ENCODE data around the gene SPRED2.

The SPRED2 gene

DNA sequence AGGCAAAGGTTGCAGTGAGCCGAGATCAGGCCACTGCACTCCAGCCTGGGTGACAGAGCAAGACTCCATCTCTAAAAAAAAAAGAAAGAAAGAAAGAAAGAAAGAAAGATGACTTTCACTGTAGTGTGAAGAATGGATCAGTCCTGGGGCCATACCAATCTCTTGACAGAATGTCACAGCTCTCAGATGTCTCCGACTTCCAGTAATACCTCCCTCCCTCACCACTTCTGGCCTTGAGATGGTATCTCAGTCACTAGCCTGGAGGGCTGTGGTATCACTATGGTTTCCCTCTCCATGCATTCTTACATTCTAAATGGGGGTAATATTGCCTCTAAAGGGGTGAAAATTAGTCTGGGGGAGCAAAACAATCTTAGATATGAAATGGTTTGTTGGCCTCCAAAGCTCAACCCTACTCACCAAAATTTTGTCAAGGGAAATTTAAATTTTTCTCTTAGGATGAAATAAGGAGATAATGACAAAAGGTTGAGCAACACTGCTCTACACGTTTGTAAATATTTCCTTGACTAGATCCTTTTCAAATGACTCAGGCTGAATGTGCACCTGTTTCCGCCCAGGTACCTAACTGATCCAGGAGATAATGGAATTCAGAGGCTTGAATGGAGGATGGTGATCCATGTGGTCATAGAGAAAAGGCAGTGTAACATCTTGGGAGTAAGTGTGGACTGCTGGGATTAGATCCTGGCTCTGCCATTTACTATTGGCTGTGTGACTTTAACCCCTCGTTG is 19.9 kb upstream of the SPRED2 start:
- Histone ChIP-seq H4K20me1 (ENCODE audit: insufficient read depth, low read length) (no peaks in the 10 kb centered on the region), H3K79me2 (ENCODE audit: insufficient read depth, low read length) (no peaks in the 10 kb centered on the region), H3K4me2 (ENCODE audit: insufficient read depth, low read length) (no peak overlapping the region), H3K4me1 (ENCODE audit: insufficient read depth, low read length) (no peaks in the 10 kb centered on the region), H3K36me3 (ENCODE audit: insufficient read depth, low read length) (no peaks in the 10 kb centered on the region), H2AFZ (ENCODE audit: low read depth, low read length) (no peak overlapping the region), H3K9ac (ENCODE audit: low read depth, low read length) (no peak overlapping the region), H3K9me3 (ENCODE audit: insufficient read depth, low read length, severe bottlenecking) (no peaks in the 10 kb centered on the region), H3K27me3 (ENCODE audit: insufficient read depth, low read length, poor library complexity) (peaks cover 10% of the 10 kb centered on the region), H3K27ac (ENCODE audit: low read length) (no peak overlapping the region), H3K4me3 (ENCODE audit: low read depth in 1 of 2, low read length in 2 of 2) (no peak overlapping the region)
- ATAC-seq (ENCODE audit: insufficient read depth, low read depth) (no peak), DNase-seq (no peak)
- TF ChIP-seq, protein P1, sequence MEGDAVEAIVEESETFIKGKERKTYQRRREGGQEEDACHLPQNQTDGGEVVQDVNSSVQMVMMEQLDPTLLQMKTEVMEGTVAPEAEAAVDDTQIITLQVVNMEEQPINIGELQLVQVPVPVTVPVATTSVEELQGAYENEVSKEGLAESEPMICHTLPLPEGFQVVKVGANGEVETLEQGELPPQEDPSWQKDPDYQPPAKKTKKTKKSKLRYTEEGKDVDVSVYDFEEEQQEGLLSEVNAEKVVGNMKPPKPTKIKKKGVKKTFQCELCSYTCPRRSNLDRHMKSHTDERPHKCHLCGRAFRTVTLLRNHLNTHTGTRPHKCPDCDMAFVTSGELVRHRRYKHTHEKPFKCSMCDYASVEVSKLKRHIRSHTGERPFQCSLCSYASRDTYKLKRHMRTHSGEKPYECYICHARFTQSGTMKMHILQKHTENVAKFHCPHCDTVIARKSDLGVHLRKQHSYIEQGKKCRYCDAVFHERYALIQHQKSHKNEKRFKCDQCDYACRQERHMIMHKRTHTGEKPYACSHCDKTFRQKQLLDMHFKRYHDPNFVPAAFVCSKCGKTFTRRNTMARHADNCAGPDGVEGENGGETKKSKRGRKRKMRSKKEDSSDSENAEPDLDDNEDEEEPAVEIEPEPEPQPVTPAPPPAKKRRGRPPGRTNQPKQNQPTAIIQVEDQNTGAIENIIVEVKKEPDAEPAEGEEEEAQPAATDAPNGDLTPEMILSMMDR (IDR thresholded peaks at IDR 0.05; ENCODE audit: borderline replicate concordance, extremely low read depth, low read length, poor library complexity, severe bottlenecking) = no peak
- TF ChIP-seq EZH2 (IDR thresholded peaks at IDR 0.05; ENCODE audit: borderline replicate concordance, low read depth, low read length, severe bottlenecking) = no peak

DNA sequence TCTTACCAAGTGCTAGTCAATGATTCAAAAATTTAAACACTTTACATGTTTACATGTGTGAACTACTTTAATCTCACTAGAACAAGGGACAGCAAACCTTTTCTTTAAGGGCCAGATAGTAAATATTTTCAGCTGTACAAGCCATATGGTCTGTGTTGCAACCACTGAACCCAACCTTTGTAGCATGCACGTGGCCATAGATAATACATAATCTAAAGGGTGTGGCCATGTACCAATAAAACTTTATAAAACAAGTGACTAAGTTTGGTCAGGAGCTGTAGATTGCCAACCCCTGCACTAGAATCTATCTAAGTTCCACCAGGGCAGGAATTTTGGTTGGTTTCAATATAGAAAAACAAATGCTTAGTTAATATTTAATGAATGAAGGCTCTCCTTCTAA is 18.4 kb upstream of the SPRED2 start:
- Histone ChIP-seq H3K36me3 (ENCODE audit: insufficient read depth, low read length) (no peaks in the 10 kb centered on the region), H3K4me2 (ENCODE audit: insufficient read depth, low read length) (no peak overlapping the region), H2AFZ (ENCODE audit: low read depth, low read length) (no peak overlapping the region), H4K20me1 (ENCODE audit: insufficient read depth, low read length) (no peaks in the 10 kb centered on the region), H3K4me1 (ENCODE audit: insufficient read depth, low read length) (no peaks in the 10 kb centered on the region), H3K9me3 (ENCODE audit: insufficient read depth, low read length, severe bottlenecking) (no peaks in the 10 kb centered on the region), H3K27me3 (ENCODE audit: insufficient read depth, low read length, poor library complexity) (peaks cover 10% of the 10 kb centered on the region), H3K4me3 (ENCODE audit: low read depth in 1 of 2, low read length in 2 of 2) (no peak overlapping the region), H3K9ac (ENCODE audit: low read depth, low read length) (no peak overlapping the region), H3K79me2 (ENCODE audit: insufficient read depth, low read length) (no peaks in the 10 kb centered on the region), H3K27ac (ENCODE audit: low read length) (no peak overlapping the region)
- no peak for DNase-seq
- TF ChIP-seq, protein P1 (IDR thresholded peaks at IDR 0.05; ENCODE audit: borderline replicate concordance, extremely low read depth, low read length, poor library complexity, severe bottlenecking) = no peak
- no peak for TF ChIP-seq EZH2 (IDR thresholded peaks at IDR 0.05; ENCODE audit: borderline replicate concordance, low read depth, low read length, severe bottlenecking)
- no peak for ATAC-seq (ENCODE audit: insufficient read depth, low read depth)

DNA sequence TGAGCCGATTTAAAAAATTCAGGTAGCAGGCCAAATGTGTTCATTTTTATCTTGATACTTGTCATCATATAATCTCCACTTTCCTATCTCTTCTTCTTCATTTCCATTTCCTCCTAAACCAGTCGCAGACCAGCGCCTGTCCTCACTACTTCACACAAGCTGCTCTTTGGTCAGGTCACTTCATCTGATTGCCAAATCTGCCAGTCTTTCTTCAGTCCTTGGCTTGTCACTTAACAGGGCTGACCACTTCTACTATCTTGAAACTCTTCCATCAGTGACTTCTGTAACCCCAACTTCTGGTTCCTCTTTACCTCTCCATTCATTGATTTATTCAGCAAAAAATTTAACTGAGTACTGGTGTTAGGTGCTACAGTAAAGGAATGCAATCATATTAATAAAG is 18.0 kb upstream of the SPRED2 start:
- no peaks in the 10 kb centered on the region for H3K36me3 ChIP-seq (ENCODE audit: insufficient read depth, low read length)
- H3K9me3 ChIP-seq (ENCODE audit: insufficient read depth, low read length, severe bottlenecking) = no peaks in the 10 kb centered on the region
- peaks cover 5% of the 10 kb centered on the region for H3K27me3 ChIP-seq (ENCODE audit: insufficient read depth, low read length, poor library complexity)
- no peak overlapping the region for H3K27ac ChIP-seq (ENCODE audit: low read length)
- H3K4me3 ChIP-seq (ENCODE audit: low read depth in 1 of 2, low read length in 2 of 2) = no peak overlapping the region
- no peak for DNase-seq
- H3K9ac ChIP-seq (ENCODE audit: low read depth, low read length) = no peak overlapping the region
- H3K4me1 ChIP-seq (ENCODE audit: insufficient read depth, low read length) = no peaks in the 10 kb centered on the region
- no peaks in the 10 kb centered on the region for H4K20me1 ChIP-seq (ENCODE audit: insufficient read depth, low read length)
- H2AFZ ChIP-seq (ENCODE audit: low read depth, low read length) = no peak overlapping the region
- TF ChIP-seq EZH2 (IDR thresholded peaks at IDR 0.05; ENCODE audit: borderline replicate concordance, low read depth, low read length, severe bottlenecking) = no peak
- TF ChIP-seq, protein P1 (IDR thresholded peaks at IDR 0.05; ENCODE audit: borderline replicate concordance, extremely low read depth, low read length, poor library complexity, severe bottlenecking) = no peak
- no peaks in the 10 kb centered on the region for H3K79me2 ChIP-seq (ENCODE audit: insufficient read depth, low read length)
- no peak for ATAC-seq (ENCODE audit: insufficient read depth, low read depth)
- no peak overlapping the region for H3K4me2 ChIP-seq (ENCODE audit: insufficient read depth, low read length)

All from DND-41 (cell line).